NCI-H82 (cell line): ENCODE results near the gene TMEM131.
A peak's percentile ranks its signal among the peaks of the same experiment; 100 is the strongest.
"Not testable (repeated sequence)": the region's sequence is repeated elsewhere in the genome, so short reads cannot be mapped to it uniquely, and the experiment has no call there.

ENCODE experiments used
- DNase-seq: peaks from one replicate; lab custom pipeline; 2025; lab: John Stamatoyannopoulos, UW

TMEM131 gene

GRCh38 chr2:97995734-97996624 is at the start of gene TMEM131:
TSS of gene TMEM131 (minus strand) at chr2:97995948. CDS start at chr2:97995662, 286 bp downstream.
- DNase-seq = peak; percentile 95

- DNase-seq = not testable (repeated sequence)
Observed at GRCh38 chr2:98044730-98045129, 49.0 kb upstream of the TMEM131 start.

GRCh38 chr2:98043101-98043500 is 47.4 kb upstream of the TMEM131 start:
- no peak for DNase-seq

- no peak for DNase-seq
Observed at GRCh38 chr2:98040331-98040939, 44.7 kb upstream of the TMEM131 start.

GRCh38 chr2:98039085-98039756 is 43.5 kb upstream of the TMEM131 start:
- DNase-seq = no peak

- peak; percentile 56 for DNase-seq
Observed at GRCh38 chr2:98037666-98038336, 42.1 kb upstream of the TMEM131 start.

- DNase-seq = no peak
Observed at GRCh38 chr2:98037206-98037605, 41.5 kb upstream of the TMEM131 start.

GRCh38 chr2:98036349-98037000 is 40.7 kb upstream of the TMEM131 start:
- no peak for DNase-seq

GRCh38 chr2:98034745-98035144 is 39.0 kb upstream of the TMEM131 start:
- no peak for DNase-seq

GRCh38 chr2:98032086-98032485 is 36.3 kb upstream of the TMEM131 start:
- no peak for DNase-seq

GRCh38 chr2:98029718-98030222 is 34.0 kb upstream of the TMEM131 start:
- DNase-seq = no peak

- no peak for DNase-seq
Observed at GRCh38 chr2:98028931-98029717, 33.4 kb upstream of the TMEM131 start.

GRCh38 chr2:98028101-98028561 is 32.4 kb upstream of the TMEM131 start:
- DNase-seq = no peak

GRCh38 chr2:98027538-98027937 is 31.8 kb upstream of the TMEM131 start:
- DNase-seq = no peak

- no peak for DNase-seq
Observed at GRCh38 chr2:98026927-98027522, 31.3 kb upstream of the TMEM131 start.

- DNase-seq = no peak
Observed at GRCh38 chr2:98026292-98026691, 30.5 kb upstream of the TMEM131 start.

GRCh38 chr2:98025481-98026037 is 29.8 kb upstream of the TMEM131 start:
- DNase-seq = peak; percentile 13

GRCh38 chr2:98022067-98022466 is 26.3 kb upstream of the TMEM131 start:
- DNase-seq = not testable (repeated sequence)

GRCh38 chr2:98020992-98021713 is 25.4 kb upstream of the TMEM131 start:
- no peak for DNase-seq
